Endothelial cell of umbilical vein (primary cell): ENCODE measurements around the gene TENM4.

Source experiments
- EZH2 ChIP-seq: IDR thresholded peaks from 2 replicates; pipeline ENCODE4 v1.6.1; 2012; ENCODE audit warnings: borderline replicate concordance, low read depth, mild to moderate bottlenecking, moderate library complexity, low read length, inconsistent platforms; ENCODE audit not compliant: severe bottlenecking
- POLR2AphosphoS5 ChIP-seq: IDR thresholded peaks from 2 replicates; pipeline ENCODE4 v1.6.1; 2012; ENCODE audit warnings: low read depth, mild to moderate bottlenecking, control low read depth, low read length, moderate library complexity; ENCODE audit not compliant: insufficient read depth
- TF ChIP-seq, protein P1 (sequence below), 2 donors: IDR thresholded peaks; 1 replicate in 1 of 2; 2 replicates in 1 of 2; pipeline ENCODE4 v1.5.1; 2011; ENCODE audit warnings: low read length in 2 of 2, mild to moderate bottlenecking in 2 of 2, moderate library complexity in 2 of 2, control low read depth in 1 of 2, inconsistent platforms in 1 of 2, low read depth in 1 of 2; ENCODE audit not compliant: insufficient read depth in 1 of 2; ENCODE audit errors: extremely low read depth in 1 of 2

DNA sequence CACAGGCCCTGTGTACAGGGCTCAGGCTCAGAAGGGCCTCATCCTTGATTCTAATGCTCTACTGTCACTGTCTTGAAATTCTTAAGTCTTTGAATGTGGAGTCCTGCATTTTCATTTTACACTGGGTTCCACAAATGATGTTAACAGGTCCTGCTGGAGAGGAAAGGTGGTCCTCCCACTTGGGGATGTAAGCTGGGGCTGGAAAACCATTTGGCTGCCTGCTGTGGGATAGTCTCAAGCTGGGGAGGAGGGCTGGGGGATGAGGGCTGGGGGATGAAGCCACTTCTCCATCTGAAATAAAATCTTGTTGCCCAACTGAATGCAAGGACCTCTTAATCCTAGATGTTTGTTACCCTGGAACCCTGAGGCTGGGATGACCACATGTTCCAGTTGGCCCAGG, 423.0 kb downstream of the TENM4 start:
- no peak for TF ChIP-seq POLR2AphosphoS5
- TF ChIP-seq, protein P1, sequence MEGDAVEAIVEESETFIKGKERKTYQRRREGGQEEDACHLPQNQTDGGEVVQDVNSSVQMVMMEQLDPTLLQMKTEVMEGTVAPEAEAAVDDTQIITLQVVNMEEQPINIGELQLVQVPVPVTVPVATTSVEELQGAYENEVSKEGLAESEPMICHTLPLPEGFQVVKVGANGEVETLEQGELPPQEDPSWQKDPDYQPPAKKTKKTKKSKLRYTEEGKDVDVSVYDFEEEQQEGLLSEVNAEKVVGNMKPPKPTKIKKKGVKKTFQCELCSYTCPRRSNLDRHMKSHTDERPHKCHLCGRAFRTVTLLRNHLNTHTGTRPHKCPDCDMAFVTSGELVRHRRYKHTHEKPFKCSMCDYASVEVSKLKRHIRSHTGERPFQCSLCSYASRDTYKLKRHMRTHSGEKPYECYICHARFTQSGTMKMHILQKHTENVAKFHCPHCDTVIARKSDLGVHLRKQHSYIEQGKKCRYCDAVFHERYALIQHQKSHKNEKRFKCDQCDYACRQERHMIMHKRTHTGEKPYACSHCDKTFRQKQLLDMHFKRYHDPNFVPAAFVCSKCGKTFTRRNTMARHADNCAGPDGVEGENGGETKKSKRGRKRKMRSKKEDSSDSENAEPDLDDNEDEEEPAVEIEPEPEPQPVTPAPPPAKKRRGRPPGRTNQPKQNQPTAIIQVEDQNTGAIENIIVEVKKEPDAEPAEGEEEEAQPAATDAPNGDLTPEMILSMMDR (IDR thresholded peaks at IDR 0.05; ENCODE audit: extremely low read depth in 1 of 2, insufficient read depth in 1 of 2, low read depth in 1 of 2, low read length in 2 of 2), result no peak
- TF ChIP-seq EZH2, result no peak
